ENCODE results near the gene ATG5. TPM values are rescaled to one million over a fixed set of nuclear protein-coding genes. Genes with fewer than 3 reads are reported as not detected.

ATG5 gene
- total and polyA plus RNA-seq, 9 of the 15 experiments (the other 6 are each of a cell fraction or from before 2014, with no cell fraction given) = 29.0 to 80.0 (median 53.2) TPM

GRCh38 chr6:106325336-106326178, at the start of gene ATG5 (continued):
- TF ChIP-seq VEZF1 (CRISPR knock-in tag; IDR thresholded peaks at IDR 0.05) (peak; percentile 71), CREB5 (CRISPR knock-in tag; IDR thresholded peaks at IDR 0.05) (no peak), MTA2 (IDR thresholded peaks at IDR 0.05; ENCODE audit: low read depth) (no peak), ZBTB1 (CRISPR knock-in tag; IDR thresholded peaks at IDR 0.05; ENCODE audit: borderline replicate concordance, low read depth) (0 out of 2 replicates have a peak, but pooled peaks have one; percentile 62), GMEB1 (CRISPR knock-in tag; IDR thresholded peaks at IDR 0.05) (peak; percentile 65), NFIC (IDR thresholded peaks at IDR 0.05) (peak; percentile 67), E2F4 (CRISPR knock-in tag; IDR thresholded peaks at IDR 0.05; ENCODE audit: low read depth) (no peak), CBX3 (IDR thresholded peaks at IDR 0.05; ENCODE audit: borderline replicate concordance in 1 of 2, low read length in 2 of 2) (peak in 1 of 2 experiments; percentile 83; a peak in 1 of 3 replicates)
- TF ChIP-seq, protein P1, sequence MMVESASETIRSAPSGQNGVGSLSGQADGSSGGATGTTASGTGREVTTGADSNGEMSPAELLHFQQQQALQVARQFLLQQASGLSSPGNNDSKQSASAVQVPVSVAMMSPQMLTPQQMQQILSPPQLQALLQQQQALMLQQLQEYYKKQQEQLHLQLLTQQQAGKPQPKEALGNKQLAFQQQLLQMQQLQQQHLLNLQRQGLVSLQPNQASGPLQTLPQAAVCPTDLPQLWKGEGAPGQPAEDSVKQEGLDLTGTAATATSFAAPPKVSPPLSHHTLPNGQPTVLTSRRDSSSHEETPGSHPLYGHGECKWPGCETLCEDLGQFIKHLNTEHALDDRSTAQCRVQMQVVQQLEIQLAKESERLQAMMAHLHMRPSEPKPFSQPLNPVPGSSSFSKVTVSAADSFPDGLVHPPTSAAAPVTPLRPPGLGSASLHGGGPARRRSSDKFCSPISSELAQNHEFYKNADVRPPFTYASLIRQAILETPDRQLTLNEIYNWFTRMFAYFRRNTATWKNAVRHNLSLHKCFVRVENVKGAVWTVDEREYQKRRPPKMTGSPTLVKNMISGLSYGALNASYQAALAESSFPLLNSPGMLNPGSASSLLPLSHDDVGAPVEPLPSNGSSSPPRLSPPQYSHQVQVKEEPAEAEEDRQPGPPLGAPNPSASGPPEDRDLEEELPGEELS (CRISPR knock-in tag; IDR thresholded peaks at IDR 0.05; ENCODE audit: borderline replicate concordance) = no peak
- TF ChIP-seq, protein P2, sequence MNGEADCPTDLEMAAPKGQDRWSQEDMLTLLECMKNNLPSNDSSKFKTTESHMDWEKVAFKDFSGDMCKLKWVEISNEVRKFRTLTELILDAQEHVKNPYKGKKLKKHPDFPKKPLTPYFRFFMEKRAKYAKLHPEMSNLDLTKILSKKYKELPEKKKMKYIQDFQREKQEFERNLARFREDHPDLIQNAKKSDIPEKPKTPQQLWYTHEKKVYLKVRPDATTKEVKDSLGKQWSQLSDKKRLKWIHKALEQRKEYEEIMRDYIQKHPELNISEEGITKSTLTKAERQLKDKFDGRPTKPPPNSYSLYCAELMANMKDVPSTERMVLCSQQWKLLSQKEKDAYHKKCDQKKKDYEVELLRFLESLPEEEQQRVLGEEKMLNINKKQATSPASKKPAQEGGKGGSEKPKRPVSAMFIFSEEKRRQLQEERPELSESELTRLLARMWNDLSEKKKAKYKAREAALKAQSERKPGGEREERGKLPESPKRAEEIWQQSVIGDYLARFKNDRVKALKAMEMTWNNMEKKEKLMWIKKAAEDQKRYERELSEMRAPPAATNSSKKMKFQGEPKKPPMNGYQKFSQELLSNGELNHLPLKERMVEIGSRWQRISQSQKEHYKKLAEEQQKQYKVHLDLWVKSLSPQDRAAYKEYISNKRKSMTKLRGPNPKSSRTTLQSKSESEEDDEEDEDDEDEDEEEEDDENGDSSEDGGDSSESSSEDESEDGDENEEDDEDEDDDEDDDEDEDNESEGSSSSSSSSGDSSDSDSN (IDR thresholded peaks at IDR 0.05; ENCODE audit: borderline replicate concordance in 1 of 2, low read depth in 2 of 2, low read length in 2 of 2) = peak; percentile 82 to 91
- TF ChIP-seq, protein P3, sequence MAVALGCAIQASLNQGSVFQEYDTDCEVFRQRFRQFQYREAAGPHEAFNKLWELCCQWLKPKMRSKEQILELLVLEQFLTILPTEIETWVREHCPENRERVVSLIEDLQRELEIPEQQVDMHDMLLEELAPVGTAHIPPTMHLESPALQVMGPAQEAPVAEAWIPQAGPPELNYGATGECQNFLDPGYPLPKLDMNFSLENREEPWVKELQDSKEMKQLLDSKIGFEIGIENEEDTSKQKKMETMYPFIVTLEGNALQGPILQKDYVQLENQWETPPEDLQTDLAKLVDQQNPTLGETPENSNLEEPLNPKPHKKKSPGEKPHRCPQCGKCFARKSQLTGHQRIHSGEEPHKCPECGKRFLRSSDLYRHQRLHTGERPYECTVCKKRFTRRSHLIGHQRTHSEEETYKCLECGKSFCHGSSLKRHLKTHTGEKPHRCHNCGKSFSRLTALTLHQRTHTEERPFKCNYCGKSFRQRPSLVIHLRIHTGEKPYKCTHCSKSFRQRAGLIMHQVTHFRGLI (CRISPR knock-in tag; IDR thresholded peaks at IDR 0.05) = no peak

All from K562 (cell line).